NCI-H2227 (cell line): ENCODE data around the gene SETBP1.
"Not testable (repeated sequence)": the region's sequence is repeated elsewhere in the genome, so short reads cannot be mapped to it uniquely, and the experiment has no call there.

Source experiments
- DNase-seq: peaks from one replicate; lab custom pipeline; 2025; ENCODE audit not compliant: unreplicated experiment; lab: John Stamatoyannopoulos, UW

The SETBP1 gene

DNA sequence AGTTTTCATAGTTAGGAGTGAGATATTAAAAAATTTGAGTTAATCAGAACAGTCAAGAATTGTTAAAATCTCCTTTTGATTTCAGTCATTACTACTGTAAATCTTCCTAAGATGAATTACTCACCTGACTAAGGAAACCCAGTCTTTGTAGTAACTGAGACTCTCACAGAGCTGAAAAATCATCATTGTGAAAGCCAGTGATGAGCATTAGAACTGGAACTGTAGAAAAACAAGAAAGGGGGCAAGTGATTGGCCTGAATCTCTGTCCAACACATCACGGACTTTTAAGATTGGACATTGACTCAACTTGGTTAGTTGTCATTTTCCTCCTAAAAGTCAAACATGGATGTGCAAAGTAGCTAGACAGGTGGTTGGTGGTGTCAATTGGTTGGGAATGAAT lies 21.9 kb downstream of the SETBP1 start:
- DNase-seq = no peak

DNA sequence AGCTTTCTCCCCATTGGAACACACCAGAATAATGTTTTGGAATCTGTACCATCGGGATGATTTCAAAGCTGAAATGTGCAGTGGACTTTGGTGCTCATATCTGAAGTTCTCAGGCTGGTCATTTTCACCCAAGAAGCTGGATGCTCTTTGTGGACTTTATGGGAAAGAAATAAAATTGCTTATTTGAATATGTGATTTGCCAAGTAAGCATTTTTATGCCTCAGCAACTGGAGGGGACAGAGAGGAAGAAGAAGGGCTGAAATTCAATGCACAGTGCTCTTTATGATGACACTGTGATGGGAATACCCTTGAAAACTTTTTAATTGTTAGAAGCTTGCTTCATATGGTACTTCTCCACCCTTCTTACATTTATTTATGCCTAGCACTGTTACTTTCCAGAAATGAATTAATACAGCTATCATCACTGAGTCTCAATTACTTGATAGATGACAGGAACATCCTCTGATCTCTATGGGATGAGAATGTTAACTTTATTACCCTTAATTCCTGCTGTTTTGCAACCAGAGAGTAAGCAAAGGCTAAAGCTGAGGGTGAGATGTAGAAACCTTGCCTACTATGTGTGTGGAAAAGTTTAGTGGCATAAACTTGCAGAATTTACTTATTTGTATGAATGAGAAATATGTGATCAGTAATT lies 23.6 kb downstream of the SETBP1 start:
- DNase-seq = no peak

DNA sequence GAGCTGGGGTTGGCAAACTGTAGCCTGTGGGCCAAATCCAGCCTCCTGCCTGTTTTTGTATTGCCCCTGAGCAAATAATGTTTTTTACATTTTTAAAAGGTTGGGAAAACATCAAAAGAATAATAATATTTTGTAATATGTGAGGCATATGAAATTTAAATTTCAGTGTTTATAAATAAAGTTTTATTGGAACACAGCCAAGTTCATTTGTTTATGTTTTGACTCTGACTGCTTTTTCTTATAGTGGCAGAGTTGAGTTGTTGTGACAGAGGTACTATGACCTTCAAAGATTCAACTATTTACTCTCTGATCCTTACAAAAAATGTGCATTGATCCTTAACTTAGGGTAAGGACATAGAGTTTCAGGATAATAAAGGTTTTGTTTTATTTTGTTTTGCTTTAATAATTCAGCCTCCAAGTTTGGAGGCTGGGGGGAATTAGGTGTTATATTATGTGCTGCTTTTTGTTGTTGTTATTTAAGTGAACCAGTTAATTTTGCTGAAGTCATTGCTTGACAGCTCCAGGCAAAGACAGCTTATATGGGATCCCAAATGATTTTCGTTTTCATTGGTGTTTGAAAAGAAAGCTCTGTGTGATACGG lies 24.5 kb downstream of the SETBP1 start:
- DNase-seq = no peak

DNA sequence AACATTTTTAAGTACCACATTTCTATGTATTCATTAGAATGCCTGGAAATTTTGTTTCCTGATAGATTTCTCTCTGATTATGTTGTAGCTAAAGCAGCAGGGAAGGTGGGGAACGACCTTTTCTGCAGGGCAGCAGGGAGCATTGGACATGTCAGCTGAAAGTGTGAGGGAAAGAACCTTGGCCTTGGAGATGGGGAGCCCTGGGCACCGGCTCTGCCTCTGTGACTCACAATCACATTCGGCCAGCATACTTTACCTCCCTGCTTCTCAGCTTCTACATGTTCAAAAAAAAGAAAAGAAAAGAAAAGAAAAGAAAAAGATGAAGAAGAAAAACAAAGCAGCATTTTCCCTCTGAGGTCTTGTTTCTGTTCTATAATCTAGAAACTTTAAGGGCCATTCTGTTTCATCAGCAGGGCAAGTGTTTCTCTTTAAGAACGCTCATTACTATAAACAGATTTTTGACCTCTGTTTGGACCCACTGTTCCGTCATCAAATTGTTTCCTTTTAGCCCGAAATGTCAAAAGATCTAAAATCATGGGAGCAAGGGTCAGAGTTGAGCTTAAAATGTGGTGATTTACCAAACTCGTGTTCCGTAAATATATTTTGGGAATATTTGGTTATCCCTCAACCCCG lies 27.9 kb downstream of the SETBP1 start:
- DNase-seq = no peak

DNA sequence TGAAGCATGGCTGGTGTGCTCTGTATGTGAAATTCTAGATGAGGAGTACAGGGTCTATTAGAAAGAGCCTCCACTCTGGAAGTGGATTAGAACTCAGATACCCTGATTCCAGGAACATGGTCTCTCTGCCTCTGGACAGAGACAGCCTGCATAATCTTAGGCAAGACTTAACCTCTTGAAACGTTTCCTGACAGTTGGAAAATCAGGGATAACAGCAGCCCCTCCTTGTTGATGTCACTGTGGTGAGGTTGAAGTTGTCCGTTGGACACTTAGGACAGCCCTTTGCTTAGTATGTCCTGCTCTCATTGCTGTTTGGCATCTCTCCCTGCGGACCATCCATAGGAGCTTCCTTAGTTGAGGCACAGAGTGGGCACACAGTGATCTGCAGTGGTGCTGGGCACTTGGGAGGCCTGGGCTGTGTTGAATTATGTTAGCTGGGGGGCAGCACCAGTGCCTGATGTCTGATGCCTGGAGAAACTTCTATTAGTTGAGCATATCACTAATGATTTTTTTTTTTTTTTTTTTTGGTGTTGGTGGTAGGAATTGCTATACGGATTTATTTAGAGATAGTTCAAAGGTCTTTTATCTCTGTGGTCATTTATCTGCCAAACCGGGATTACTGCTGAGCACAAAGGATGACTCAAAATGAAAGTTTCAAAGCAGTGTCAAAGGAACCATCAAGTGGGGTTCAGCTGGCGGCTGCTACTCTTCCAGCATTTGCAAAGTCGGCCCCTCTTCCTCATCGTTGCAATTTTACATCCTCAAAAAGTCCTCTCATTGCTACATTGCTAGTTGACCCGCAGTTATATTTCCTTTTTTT lies 28.8 kb downstream of the SETBP1 start:
- no peak for DNase-seq

DNA sequence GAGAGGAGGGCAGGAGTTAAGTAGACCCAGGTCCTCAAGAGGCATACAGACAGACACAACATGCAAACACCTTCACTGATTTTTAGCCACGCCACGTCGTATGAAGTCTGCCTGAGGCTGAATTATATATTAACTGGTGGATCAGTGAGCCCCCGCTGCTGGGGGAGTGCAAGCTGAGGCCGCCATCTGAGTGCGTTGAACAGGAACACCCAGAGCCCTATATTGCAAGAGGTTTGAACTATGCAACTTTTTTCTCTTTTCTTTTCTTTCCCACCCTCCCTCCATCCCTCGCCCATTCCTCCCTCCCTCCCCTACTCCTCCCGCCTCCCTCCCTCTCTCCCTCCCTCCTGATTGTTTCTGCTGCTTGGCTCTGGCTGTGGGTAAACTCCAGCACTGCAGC lies 30.2 kb downstream of the SETBP1 start:
- no peak for DNase-seq

DNA sequence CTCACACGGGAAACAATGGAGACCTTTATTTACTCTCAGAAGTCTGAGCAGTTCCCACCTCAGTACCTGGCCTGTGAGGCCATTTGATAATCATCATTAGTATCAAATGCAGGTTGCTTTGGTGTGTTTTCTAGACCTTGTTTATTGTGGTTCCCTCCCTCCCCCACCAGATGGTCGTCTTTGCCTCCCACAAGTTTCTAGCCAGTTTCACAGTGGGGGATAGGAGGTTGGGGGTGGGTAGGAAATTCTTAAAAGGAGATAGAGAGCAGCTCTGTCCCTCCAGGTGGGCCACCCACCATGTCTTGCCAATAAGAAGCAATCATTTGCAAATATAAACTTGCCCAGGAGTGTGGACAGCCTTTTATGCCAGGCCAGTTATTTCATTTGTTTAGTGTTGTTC lies 31.3 kb downstream of the SETBP1 start:
- DNase-seq = no peak

DNA sequence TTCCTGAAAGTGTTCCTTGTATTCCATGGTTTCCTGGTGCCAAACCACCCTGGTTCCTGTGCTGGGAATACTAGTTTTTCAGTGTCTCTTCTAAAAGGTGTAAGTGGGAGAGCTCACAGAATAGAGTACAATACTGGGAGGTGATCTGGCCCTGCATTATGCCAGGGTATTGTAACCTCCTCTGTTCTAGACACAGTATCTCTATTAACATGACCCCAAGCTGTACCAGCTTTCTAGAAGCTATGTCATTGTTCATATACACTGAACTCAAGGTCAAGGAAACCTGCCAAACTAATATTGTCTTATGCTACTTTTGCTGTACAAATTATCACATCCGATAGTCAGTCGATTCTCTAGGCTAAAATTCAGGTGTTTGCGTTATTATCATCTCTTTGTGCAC lies 32.7 kb downstream of the SETBP1 start:
- DNase-seq = no peak

DNA sequence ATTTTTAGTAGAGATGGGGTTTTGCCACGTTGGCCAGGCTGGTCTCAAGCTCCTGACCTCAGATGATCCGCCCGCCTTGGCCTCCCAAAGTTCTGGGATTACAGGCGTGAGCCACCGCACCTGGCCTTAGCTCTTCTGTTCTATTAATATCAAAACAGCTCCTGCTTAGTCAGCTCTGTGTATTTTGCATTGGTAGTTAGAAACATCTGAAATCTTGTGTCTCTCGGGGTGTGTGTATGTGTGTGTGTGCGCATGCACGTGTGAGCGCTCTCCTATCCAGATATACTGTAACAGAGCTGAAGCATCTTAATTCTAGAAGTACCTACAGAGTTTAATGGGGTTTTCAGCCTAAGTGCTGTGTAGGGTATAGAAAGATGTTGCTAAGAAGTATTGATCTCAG lies 33.7 kb downstream of the SETBP1 start:
- no peak for DNase-seq

DNA sequence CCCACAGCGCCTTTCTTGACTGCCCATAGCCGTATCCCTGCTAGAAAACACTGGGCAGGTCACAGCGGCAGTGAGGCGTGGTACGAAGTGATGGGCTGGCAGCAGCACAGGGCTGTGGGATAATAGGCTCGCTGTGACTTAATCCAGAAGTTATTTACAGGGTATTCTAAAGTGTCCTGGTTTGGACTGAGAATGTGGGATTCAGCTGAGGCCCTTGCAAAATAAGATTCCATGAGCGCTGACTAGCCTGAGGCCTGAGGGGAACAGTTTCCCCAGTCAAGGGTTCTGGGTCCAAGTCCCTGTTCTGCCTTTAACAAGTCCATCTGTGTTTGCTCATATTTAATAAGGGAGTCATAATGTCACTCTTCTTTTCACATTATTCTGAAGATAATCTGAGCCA lies 34.6 kb downstream of the SETBP1 start:
- DNase-seq = no peak

DNA sequence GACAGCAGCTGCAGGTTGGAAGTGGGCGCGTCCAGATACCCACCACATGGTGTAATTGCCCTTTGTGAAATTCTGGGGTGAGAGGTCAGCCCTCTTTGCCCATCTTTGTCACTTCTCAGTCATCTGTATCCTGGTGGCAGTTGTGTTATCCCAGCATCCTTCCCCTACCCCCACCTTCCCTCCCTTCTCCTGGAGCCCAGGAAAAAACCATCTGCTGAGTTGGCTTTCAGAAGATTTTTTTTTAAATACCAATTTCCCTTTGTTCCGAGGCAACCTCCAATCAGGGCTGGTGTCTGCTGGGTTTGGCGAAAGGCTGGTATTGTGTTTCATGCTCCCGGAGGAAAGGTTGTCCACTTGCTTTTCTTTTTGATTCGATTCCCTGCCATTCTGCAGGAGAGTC lies 35.2 kb downstream of the SETBP1 start:
- peak; percentile 75 for DNase-seq

DNA sequence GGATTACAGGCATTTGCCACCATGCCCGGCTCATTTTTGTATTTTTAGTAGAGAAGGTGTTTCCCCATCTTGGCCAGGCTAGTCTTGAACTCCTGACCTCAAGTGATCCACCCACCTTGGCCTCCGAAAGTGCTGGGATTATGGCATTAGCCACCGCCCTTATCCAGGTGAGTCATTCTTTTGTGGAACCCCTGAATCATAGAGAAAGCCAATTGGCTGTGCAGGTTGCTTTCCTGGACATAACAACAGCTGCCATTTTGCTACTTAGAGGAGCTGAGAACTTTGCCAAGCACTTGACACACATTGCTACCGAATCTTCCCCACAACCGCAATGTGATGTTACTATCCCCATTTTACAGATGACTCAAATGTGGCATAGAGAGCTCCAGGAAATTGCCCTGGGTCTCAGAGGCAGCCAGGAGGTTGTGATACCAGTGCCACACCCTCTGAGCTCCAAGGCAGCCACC lies 36.0 kb downstream of the SETBP1 start:
- DNase-seq = no peak

DNA sequence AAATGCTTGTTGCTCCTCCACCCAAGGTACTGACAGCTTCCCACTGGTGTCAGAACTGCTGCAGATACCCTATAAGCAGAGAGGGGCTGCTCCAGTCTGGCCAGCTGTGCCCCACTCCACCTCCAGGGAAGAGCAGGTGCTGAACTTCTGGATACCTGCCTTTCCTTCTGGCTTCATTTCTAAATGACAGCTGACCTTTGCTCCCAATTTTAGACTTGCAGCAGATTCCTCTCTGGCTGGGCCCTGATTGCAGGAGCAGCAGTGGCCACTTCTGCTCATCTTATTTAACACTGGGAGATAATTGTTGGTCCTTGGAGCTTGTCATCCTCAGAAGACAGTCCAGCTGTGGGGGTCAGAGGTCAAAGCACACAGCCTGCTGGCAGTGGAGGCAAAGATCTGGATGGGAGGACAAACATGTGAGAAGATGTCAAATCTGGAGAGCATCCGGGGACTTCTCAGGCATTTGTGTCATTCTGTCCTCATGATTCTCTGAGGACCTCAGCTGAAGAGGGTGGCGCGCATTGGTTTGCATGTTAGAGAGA lies 38.9 kb downstream of the SETBP1 start:
- DNase-seq = peak; percentile 16

DNA sequence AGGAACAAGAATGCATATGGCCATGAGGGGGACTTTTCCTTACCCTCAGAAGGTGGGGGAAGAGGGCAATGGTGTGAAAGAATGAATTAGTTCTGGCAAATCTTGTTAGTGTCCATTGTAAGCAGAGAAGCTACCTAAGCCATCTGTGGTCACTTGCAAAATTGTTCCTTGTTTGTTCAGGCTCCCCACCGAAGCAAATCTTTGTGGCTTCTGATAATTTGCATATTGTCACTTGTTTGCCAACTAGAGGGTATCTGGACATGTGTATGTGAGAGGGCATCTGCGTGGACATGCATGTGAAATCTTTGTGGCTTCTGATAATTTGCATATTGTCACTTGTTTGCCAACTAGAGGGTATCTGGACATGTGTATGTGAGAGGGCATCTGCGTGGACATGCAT lies 41.1 kb downstream of the SETBP1 start:
- DNase-seq = not testable (repeated sequence)

DNA sequence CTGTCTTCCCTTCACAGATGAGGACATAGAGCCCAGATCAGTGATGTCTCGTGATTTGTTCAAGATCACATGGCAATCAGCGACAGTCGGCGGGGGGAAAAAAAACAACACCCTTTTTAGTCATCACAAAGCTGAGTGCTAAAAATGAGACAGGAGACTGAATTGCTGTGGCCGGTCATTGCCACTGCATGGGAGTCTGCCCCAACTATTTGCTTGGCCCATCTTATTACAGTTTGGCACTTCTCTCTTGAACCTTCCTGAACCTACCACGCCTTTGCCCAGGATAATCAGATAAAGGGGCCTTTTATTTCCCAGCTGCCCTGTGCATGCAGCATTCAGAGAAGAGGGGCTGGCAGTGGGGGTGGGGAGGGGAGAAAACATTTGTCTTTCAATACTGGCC lies 42.7 kb downstream of the SETBP1 start:
- DNase-seq = peak; percentile 51

DNA sequence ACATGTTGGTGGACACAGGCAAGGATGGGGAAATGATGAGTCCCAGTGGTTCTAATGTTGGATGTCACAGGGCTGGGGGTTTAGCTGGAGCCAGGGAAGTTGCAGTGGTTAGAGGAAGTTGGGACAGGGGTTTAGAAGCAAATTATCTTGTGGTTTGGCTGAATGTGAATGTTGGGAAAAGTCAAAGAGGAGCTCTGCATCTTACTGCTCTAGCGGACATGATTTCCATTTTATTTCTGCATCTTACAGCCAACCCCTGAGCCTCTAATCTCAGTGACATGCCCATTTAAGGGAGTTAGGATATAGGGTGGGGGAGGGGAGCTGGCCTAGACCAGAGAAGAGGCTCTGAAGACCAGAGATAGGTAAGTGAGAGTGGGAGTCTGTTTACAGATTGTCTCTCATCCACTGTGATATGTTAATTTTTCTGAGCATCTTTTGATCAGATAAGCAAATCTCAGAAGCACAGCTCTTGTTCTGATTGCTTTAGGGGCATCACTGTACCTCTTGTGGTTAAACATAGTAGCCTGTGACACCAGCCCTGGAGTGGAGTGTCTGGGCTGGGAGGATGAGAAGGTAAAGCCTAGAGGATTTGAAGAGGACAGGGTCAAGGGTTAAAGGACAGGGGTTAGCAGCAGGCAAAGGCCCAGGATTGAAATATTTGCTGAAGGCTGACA lies 43.6 kb downstream of the SETBP1 start:
- DNase-seq = no peak

DNA sequence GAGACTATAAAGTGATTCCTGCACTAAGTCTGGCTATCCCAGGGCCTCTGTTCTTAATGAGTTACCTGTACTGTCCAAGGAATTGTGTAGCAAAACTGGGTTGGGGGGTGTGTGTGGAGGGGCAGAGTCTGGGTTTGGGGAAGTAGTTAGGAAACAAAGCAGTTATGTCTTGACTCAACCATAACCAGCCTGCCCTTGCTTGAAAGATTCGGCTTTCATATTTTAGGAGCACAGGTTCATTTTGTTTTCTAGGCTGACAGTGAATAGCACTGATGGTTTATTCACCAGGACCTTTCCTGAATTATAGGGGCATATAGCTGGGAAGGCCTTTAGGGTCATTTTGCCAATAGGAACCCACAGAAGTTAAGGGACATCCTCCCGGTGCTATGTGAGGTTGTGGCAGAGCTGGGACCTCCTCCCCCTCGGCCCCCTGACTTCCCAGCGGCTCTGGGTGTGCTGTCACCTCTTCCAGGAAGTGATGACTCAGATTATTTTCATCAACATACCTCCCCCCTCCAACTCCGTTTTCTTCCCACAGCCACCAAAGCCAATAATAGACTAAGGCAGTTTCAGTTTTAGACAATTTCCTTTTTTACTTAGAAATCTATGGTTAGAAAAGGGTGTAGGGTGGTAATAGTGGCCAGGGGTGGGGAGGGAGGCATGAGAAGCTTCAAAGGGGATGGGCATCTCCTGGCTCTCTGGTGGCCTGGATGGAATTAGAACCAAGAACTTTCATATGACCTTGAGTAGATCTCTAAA lies 44.8 kb downstream of the SETBP1 start:
- no peak for DNase-seq

DNA sequence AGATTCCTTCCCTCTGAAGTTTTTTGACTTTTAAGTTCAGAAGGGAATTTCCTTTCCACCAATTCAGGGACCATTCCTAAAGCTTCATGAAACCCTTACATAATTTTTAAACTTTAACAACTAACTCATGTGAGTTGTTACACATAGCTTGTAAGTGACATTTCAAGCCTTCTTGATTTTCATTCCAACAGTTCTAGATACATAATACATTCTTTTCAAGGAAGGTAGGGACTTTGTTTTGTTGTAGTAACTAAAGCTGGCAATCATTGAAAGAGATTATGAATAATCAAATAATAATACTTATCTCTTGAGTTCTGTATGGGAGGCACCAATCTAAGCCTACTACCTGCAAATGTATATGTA lies 45.4 kb downstream of the SETBP1 start:
- no peak for DNase-seq

DNA sequence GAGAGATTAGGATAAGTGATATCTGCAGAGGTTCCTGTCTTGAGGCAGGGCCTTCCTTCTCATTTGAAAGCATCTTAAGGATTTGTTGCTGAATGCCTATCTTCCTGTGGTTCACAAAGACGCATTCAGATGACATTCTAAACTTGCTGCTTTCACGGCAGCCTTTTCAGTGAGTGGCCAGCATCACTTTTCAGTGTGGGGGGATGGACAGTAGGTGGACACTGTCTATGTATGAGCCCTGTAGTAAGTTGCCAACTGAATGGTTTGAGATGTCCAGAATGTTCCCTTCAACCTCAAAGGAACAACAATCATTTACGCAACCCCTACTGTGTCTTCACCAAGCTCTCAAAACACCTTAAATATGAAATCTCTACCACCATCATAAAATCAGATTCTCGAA lies 46.6 kb downstream of the SETBP1 start:
- no peak for DNase-seq

DNA sequence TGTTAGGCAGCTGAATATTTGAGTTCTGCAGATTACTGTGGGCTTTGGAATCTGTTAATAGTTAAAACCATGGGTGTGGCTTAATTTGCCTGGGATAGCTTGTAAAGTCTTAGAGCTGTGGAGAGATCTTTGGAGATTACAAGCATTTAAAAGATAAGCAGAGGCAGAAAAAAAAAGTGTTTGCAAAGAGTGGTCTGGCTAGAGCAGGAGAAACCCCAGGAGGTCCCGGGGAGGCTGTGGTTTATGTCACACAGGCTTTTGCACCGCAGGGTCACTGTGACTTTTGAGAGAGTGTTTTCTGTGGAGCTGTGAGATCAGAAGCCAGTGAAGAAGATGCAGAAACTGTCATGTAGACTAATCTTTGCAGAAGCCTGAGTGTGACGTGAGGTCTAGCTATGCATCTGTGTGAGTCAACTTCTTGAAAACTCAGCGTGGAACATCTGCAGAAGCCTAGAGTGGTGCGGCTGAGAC lies 49.0 kb downstream of the SETBP1 start:
- DNase-seq = no peak
